ENCODE data around the gene GABRG2. TPM values are rescaled to one million over a fixed set of nuclear protein-coding genes. Genes with fewer than 3 reads are reported as not detected.

The GABRG2 gene
- not detected in 2 replicates for total RNA-seq
- long read RNA-seq, result 0 reads

DNA sequence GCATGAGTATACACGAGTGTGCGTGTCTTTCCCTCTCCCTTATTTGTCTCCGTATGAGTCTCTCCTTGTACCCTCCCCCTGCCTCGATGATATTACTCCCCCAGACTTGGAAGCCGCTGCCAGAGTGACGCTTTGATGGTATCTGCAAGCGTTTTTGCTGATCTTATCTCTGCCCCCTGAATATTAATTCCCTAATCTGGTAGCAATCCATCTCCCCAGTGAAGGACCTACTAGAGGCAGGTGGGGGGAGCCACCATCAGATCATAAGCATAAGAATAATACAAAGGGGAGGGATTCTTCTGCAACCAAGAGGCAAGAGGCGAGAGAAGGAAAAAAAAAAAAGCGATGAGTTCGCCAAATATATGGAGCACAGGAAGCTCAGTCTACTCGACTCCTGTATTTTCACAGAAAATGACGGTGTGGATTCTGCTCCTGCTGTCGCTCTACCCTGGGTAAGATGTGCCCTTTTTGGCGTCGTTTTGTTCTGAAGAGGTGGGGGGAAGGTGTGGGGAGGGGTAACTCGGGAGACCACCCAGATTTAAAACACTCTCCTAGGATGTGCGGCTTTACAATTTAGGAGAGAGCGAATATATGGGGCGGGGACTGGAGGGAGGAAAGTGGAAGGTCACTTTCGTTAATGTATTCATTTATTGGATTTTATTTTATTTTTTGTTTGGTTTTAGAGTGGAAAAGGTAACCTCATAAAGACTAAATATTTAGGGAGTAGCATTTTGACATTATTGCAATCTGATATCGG is at the start of gene GABRG2:
TSS of gene GABRG2 (plus strand) at position 119 of the 757 bp plus-strand sequence. CDS start at position 346, 227 bp downstream.
- DNase-seq (ENCODE audit: extremely low spot score, unreplicated experiment), result no peak
- Mint-ChIP-seq H3K4me1 (ENCODE audit: unreplicated experiment) (no peaks in the 10 kb centered on the region), H3K27ac (ENCODE audit: unreplicated experiment) (no peak within 1 kb of the TSS), H3K4me3 (ENCODE audit: unreplicated experiment) (no peak within 1 kb of the TSS), H3K27me3 (ENCODE audit: unreplicated experiment) (no peaks in the 10 kb centered on the region), H3K36me3 (ENCODE audit: unreplicated experiment) (no peaks in the 10 kb centered on the region), H3K9me3 (ENCODE audit: unreplicated experiment) (no peaks in the 10 kb centered on the region)
- TF ChIP-seq, protein P1, sequence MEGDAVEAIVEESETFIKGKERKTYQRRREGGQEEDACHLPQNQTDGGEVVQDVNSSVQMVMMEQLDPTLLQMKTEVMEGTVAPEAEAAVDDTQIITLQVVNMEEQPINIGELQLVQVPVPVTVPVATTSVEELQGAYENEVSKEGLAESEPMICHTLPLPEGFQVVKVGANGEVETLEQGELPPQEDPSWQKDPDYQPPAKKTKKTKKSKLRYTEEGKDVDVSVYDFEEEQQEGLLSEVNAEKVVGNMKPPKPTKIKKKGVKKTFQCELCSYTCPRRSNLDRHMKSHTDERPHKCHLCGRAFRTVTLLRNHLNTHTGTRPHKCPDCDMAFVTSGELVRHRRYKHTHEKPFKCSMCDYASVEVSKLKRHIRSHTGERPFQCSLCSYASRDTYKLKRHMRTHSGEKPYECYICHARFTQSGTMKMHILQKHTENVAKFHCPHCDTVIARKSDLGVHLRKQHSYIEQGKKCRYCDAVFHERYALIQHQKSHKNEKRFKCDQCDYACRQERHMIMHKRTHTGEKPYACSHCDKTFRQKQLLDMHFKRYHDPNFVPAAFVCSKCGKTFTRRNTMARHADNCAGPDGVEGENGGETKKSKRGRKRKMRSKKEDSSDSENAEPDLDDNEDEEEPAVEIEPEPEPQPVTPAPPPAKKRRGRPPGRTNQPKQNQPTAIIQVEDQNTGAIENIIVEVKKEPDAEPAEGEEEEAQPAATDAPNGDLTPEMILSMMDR (IDR thresholded peaks at IDR 0.05), result no peak

DNA sequence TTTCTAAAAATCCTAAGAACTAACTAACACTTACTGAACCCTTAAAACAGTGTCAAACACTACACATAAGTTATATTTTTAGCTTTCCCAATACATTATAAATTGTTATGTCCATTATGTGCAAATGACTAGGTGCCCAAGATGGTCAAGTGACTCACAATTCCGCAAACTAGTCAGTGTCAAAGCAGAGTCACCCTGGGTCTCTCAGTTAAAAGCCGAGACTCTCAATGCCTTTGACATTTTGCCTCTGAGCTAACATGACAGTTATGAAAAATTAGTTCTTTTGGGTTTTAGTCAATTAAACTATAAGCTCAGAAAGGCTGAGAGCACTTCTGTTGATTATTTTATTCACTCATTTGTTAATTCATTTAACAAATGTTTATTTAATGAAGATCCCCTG is 42.3 kb upstream of the GABRG2 start:
- TF ChIP-seq, protein P1 (IDR thresholded peaks at IDR 0.05), result no peak
- DNase-seq (ENCODE audit: extremely low spot score, unreplicated experiment), result no peak
- Mint-ChIP-seq H3K4me3 (ENCODE audit: unreplicated experiment) (no peak overlapping the region), H3K36me3 (ENCODE audit: unreplicated experiment) (no peaks in the 10 kb centered on the region), H3K27ac (ENCODE audit: unreplicated experiment) (no peak overlapping the region), H3K4me1 (ENCODE audit: unreplicated experiment) (no peaks in the 10 kb centered on the region), H3K27me3 (ENCODE audit: unreplicated experiment) (no peaks in the 10 kb centered on the region), H3K9me3 (ENCODE audit: unreplicated experiment) (peaks cover 18% of the 10 kb centered on the region)

GRCh38 chr5:162026803-162027202 is 40.8 kb upstream of the GABRG2 start:
- Mint-ChIP-seq H3K4me1 (ENCODE audit: unreplicated experiment) (no peaks in the 10 kb centered on the region), H3K27me3 (ENCODE audit: unreplicated experiment) (no peaks in the 10 kb centered on the region), H3K9me3 (ENCODE audit: unreplicated experiment) (peaks cover 18% of the 10 kb centered on the region), H3K27ac (ENCODE audit: unreplicated experiment) (no peak overlapping the region), H3K36me3 (ENCODE audit: unreplicated experiment) (no peaks in the 10 kb centered on the region), H3K4me3 (ENCODE audit: unreplicated experiment) (no peak overlapping the region)
- DNase-seq (ENCODE audit: extremely low spot score, unreplicated experiment), result no peak
- TF ChIP-seq, protein P1 (IDR thresholded peaks at IDR 0.05), result no peak

- Mint-ChIP-seq H3K27me3 (ENCODE audit: unreplicated experiment) (no peaks in the 10 kb centered on the region), H3K27ac (ENCODE audit: unreplicated experiment) (no peak overlapping the region), H3K4me1 (ENCODE audit: unreplicated experiment) (no peaks in the 10 kb centered on the region), H3K36me3 (ENCODE audit: unreplicated experiment) (no peaks in the 10 kb centered on the region), H3K9me3 (ENCODE audit: unreplicated experiment) (peaks cover 13% of the 10 kb centered on the region), H3K4me3 (ENCODE audit: unreplicated experiment) (no peak overlapping the region)
- TF ChIP-seq, protein P1 (IDR thresholded peaks at IDR 0.05), result no peak
- no peak for DNase-seq (ENCODE audit: extremely low spot score, unreplicated experiment)
Observed at GRCh38 chr5:162037431-162037830, 30.1 kb upstream of the GABRG2 start.

GRCh38 chr5:162047279-162047678 is 20.3 kb upstream of the GABRG2 start:
- Mint-ChIP-seq H3K36me3 (ENCODE audit: unreplicated experiment) (no peaks in the 10 kb centered on the region), H3K9me3 (ENCODE audit: unreplicated experiment) (no peaks in the 10 kb centered on the region), H3K27ac (ENCODE audit: unreplicated experiment) (no peak overlapping the region), H3K27me3 (ENCODE audit: unreplicated experiment) (no peaks in the 10 kb centered on the region), H3K4me3 (ENCODE audit: unreplicated experiment) (no peak overlapping the region), H3K4me1 (ENCODE audit: unreplicated experiment) (no peaks in the 10 kb centered on the region)
- DNase-seq (ENCODE audit: extremely low spot score, unreplicated experiment), result no peak
- TF ChIP-seq, protein P1 (IDR thresholded peaks at IDR 0.05), result no peak
